KG1 (cell line): ENCODE measurements around the gene PDLIM7.

Source experiments
- DNase-seq: peaks from one replicate; lab custom pipeline; 2025; lab: John Stamatoyannopoulos, UW

Gene PDLIM7

DNA sequence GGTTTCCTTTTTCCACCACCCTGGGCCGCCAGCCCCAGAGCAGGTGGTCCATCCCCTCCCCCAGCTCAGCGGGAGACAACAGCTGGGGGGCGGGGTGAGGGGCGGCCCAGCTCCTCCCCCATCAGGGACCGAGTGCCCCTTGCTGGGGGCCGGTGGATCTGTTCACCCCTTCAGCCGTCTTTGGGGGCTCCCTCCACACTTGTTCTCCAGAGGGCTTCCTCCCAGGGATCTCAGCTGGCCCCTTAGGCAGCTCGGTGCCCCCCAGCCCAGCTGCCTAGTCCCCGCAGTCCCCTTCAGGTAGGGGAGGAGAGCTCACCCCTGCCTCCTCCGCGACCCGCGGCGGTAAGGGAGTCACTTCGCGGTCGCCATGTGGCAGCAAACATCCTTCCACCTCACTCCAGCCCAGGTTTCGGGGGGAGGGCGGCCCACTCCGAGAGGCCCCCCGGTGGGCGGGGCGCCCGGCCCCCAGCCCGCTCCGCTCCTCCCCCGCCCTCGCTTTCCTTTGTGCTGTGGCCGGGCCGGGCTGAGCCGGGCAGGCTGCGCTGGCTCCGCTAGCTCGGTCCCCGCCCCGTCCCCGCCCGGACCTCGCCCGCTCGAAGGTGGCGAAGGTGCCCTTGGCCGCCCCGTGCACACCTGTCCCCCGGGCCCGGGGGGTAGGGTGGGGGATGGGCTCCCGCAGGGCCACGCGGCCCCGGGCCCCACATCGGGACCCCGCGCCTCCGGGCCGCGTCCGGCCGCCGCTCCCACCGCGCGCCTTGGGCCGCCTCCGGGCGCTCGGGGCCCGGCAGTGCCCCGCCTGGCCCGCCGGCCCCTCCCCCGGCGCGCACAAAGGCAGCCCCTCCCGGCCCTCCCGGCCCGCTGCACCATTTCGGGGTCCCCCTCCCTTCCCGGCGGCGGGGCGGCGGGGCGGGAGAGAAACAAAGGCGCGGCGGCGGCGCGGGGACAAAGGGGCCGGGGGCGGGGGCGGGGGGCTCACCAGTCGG is 24.7 kb downstream of the PDLIM7 start:
- DNase-seq = no peak

GRCh38 chr5:177471610-177472356 is 25.6 kb downstream of the PDLIM7 start:
- no peak for DNase-seq

- DNase-seq = no peak
Measured at GRCh38 chr5:177470759-177471536, 26.5 kb downstream of the PDLIM7 start.

GRCh38 chr5:177469750-177470525 is 27.5 kb downstream of the PDLIM7 start:
- no peak for DNase-seq

DNA sequence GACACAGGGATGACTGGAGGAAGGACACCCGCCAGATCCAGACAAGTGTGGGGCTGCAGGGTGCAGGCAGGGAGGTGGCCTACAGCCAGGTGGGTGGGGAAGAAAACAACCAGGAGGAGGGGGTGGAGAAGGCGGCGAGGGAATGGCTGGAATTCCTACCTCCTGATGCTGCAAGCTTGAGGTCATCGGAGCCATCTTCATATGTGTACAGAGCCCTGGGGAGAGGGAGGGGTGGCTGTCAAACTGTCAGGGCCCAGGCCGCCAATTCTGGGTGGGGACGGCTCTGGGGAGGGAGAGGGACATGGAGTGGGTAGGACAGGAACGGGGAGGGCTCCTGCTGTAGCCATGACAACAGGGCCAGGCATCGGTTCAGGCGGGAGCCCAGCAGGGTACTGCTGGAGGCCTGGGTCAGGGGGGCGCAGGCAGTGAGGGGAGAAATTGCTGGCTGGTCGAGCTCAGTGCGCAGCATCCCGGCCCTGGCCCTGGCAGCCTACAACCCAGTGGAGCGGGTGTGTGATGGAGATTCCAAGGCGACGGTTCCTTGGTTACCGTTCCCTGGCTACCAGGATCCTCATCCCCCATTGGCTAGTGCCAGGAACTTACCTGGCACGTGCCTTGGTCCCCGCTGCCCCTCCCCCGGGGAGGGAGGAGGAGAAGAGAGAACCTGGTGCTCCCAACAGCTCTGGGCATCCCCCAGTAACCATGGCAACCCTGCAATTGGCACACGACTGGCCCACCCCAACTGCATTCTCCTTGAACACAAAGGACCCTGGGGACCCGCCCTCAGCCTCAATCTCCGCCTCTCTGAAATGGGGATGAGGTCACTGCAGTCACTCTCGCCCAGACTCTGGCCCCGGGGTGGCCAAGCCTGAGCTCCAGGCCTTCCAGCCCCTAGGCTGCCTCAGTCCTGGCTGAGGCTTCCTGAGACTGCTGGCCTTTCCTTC is 28.4 kb downstream of the PDLIM7 start:
- DNase-seq = no peak

DNA sequence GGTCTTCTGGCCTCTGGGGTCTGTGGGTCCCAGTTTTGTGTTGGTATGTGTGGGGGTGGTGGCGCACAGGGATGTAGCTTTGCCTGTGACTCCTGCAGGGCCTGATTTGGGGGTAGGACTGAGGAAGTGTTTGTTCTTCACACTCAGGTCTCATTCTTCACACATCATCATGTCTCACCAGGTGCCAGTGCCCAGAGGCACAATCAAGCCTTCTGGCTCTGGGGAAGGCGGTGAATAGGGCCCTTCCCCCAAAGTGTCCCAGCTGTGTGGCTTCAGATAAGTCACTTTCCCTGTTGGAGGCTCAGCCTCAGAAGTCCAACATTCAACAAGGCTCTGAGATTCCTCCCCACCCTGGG is 29.1 kb downstream of the PDLIM7 start:
- no peak for DNase-seq

DNA sequence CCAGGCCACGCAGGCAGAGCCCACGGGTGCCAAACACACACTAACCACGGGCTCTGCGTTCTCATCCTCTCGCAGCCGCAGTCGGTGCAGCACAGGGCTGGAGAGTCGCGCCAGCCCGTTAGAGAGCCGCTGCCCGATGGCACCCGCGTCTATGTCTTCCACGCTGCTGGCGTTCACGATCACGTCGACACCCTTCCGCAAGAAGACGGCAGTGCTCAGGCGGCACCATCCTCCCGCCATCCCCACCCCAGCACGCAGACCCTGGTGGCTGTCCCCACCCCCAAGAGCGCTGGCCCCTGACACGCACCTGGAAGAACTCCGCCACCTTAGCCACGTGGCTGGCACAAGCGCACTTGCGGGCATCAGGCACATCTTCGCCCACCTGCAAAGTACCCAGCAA is 30.0 kb downstream of the PDLIM7 start:
- no peak for DNase-seq

DNA sequence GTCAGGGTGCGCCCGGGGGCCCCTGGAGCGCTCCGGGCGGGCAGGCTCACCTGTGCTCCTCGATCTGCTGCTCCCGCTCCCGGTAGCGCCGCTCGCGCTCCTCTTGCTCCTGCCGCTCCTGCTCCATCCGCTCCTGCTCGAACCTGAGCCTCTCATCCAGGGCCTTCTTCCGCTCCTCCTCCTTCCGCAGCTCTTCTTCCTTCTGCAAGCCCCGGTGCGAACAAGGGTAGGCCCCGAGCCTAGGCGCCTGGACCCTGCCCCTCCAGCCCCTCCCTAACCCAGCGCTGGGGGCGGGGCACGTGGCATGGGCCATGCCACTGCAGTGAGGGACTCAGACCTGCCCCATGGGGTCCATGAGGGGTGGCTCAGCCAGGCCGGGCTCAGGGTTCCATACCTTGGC is 30.5 kb downstream of the PDLIM7 start:
- no peak for DNase-seq

DNA sequence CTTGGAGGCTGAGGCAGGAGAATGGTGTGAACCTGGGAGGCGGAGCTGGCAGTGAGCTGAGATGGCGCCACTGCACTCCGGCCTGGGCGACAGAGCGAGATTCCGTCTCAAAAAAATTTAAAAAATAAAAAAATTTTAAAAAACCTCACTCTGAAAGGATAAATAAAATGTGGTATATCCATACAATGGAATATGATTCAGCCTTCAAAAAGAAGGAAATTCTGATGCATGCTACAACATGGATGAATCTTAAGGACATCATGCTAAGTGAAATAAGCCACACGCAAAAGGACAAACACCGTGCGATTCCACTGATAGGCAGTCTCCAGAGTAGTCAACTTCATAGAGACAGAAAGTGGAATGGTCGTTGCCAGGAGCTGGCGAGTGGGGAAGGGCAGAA is 32.4 kb downstream of the PDLIM7 start:
- DNase-seq = no peak

DNA sequence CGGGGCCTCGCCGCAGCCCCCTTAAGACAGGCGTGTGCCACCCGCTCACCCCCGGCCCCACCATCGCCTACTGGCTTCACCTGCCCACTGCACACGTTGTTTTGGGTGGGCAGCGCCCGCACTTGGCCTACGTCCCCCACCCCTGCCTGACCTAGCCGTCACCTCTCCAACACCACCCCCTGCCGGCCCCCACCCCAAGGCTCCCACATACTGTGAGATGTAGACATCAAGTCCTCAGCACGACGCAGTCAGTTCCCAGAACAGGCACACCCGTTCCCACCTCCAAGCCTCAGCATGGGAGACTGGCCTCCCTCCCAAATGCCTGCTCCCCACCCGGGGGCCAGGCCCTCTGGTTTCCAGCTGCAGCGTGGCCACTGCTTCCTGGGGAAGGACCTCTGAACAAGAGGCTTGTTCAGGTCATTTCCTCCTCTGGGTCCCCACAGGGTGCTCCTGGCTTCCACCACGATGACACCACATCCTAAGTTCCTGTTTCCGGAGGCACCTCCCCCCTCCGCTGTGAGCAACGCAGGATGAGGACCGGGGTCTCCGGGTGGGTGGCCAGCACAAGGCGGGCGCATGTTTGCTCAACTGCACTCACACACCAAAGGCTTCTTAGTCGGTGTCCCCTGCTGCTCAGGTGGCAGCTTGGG is 35.3 kb downstream of the PDLIM7 start:
- DNase-seq = no peak

GRCh38 chr5:177459819-177460628 is 37.4 kb downstream of the PDLIM7 start:
- DNase-seq = no peak

- no peak for DNase-seq
Measured at GRCh38 chr5:177459357-177459756, 38.0 kb downstream of the PDLIM7 start.

DNA sequence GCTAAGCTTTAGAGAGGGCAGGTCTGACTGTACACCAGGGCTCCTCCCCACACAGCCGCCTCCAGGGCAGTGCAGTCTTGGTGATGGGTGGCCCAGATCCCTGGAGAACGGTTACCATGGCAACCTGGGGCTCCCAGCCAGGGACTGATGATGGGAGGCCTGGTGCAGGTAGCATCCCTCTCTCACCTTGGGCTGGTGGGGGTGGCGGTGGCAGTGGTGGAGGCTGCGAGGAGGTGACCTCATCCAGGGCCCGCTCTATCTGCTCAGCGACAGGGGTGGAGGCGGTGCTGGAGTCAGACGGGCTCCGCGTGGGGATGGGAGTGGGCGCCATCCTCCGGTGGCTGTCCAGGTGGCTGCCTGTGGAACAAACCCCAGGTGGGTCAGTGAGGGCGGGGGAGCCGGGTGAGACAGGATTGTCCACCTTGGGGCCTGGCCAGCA is 38.5 kb downstream of the PDLIM7 start:
- DNase-seq = no peak

GRCh38 chr5:177457852-177458681 is 39.3 kb downstream of the PDLIM7 start:
- no peak for DNase-seq

GRCh38 chr5:177456976-177457851 is 40.2 kb downstream of the PDLIM7 start:
- DNase-seq = peak; percentile 61

DNA sequence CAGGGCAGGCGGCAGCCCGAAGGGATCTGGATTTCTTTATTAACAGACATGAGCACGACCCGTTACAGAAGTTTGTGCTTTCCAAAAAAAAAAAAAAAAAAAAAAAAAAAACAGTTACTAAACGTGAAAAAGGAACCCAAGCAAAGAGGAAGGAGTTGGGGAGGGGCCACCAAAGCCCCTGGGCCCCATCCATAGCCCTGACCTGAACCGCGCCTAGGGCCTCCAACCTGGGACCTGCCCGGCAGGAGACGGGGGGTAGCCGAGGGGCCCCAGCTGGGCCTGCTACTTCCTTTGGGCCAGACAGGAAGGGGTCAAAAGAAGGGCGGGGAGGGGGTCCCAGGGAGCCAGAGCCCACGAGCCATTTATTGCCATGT is 40.8 kb downstream of the PDLIM7 start:
- no peak for DNase-seq
